HG03520 (cell line): Measurements from ENCODE around the gene MMGT1.
"Not testable (repeated sequence)": the region's sequence is repeated elsewhere in the genome, so short reads cannot be mapped to it uniquely, and the experiment has no call there.

ENCODE experiments used
- ATAC-seq: cut with Tn5 transposase; IDR thresholded peaks from one replicate; pipeline ENCODE4 v1.9.1; 2021; ENCODE audit warnings: mild to moderate bottlenecking, moderate library complexity; ENCODE audit not compliant: unreplicated experiment

Gene MMGT1

DNA sequence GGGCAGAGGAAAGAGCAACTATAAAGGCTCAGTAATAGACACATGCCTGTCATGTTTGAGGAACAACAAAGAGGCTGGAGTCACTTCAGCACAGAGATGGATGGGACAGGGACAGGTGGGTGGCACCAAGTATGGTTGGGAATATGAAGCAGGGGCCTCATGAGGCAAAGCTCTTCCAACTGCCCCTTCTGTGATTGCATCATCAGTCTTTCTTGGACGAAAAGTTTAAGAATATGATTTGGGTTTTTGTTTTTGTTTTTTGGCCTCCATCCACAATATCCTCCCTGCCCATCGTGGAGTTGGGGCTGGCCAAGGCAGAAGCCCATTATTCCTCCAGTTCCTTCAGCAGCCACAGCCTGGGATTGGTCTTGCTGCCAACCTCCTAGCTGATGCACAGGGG, 45.9 kb downstream of the MMGT1 start:
- ATAC-seq = no peak

DNA sequence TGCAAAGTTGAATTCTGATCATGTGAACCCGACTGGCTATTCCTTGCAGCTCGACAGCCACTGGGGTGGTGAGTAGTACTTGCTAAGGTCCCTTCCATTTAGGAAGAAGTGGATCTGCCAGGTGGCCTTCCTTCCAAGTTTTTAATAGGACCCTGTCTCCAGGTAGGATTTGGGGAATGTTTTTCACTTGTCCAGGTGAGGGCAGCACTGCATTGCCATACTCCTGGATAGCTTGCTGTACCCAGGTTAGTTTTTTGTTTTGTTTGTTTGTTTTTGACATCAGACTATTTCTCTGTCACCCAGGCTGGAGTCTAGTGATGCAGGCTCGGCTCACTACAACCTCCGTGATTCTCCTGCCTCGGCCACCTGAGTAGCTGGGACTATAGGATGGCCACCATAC, 50.4 kb downstream of the MMGT1 start:
- ATAC-seq = no peak

DNA sequence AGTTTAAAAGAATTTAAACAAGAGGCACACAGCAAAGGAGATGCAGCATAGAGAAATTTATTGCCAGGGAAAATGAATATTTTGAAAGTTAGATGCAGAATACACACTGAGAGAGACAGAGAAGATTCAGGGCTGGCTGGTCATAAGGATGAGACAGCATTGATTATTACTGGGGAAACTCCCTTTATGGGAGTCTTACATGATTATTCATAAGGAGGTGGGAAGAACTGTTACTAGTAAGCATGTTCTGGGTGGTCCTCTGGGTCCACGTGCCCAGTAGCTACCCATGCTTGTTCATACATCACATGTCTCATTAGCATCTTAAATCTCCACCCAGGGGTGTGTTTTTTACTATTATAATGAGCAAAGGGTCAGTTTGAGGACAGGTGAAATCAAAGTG, 53.3 kb downstream of the MMGT1 start:
- ATAC-seq = not testable (repeated sequence)

DNA sequence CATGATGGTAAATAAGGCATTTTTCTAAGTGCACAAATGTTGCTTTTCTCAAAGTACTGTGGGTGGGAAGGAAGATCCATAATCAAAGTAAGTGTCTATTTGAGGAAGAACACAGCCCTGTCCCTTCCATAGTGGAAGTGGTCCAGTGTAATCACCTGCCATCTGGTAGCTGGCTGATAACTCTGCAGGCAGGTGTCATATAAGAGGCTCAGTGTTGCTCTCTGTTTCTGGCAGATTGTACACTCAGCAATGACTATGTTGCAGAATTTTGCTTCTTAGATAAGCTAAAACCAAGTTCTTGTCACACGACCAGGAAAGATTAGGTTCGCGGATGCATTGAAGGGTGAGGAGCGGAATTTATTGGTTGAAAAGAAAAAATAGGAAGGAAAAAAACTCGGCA, 59.4 kb downstream of the MMGT1 start:
- ATAC-seq = no peak
